Liver (tissue), 9 donors: ENCODE data around the gene NCK1. TPM values are rescaled to one million over a fixed set of nuclear protein-coding genes. Genes with fewer than 3 reads are reported as not detected.

Experiments used
- DNase-seq: peaks from one replicate; pipeline ENCODE4 v3.0.0-alpha.2; 2017; ENCODE audit warnings: low spot score
- H3K27ac ChIP-seq, 2 donors: one replicate each; pipeline ENCODE4 v1.7.0; 2013; ENCODE audit warnings: inconsistent platforms in 2 of 2, low read length in 2 of 2, control low read depth in 1 of 2, low read depth in 1 of 2, mild to moderate bottlenecking in 1 of 2
- H3K27me3 ChIP-seq, 4 donors: one replicate each; pipeline versions ENCODE4 v1.6.1 to v1.7.0; 2013; ENCODE audit warnings: low read length in 3 of 4, inconsistent platforms in 1 of 4, mild to moderate bottlenecking in 1 of 4, moderate library complexity in 1 of 4; ENCODE audit not compliant: control insufficient read depth in 4 of 4, insufficient read depth in 4 of 4
- H3K36me3 ChIP-seq, 4 donors: one replicate each; pipeline versions ENCODE4 v1.6.1 to v1.7.0; 2013; ENCODE audit warnings: low read length in 3 of 4, mild to moderate bottlenecking in 3 of 4, low read depth in 1 of 4, moderate library complexity in 1 of 4; ENCODE audit not compliant: control insufficient read depth in 4 of 4, insufficient read depth in 3 of 4
- H3K4me1 ChIP-seq, 4 donors: one replicate each; pipeline versions ENCODE4 v1.6.1 to v1.7.0; 2013; ENCODE audit warnings: low read length in 3 of 4, mild to moderate bottlenecking in 3 of 4, moderate library complexity in 1 of 4; ENCODE audit not compliant: control insufficient read depth in 4 of 4, insufficient read depth in 4 of 4
- H3K4me3 ChIP-seq, 3 donors: one replicate each; pipeline versions ENCODE4 v1.6.1 to v1.7.0; 2013; ENCODE audit warnings: low read length in 3 of 3, control low read depth in 1 of 3, low read depth in 1 of 3, mild to moderate bottlenecking in 1 of 3
- H3K9ac ChIP-seq, 2 donors: one replicate each; pipeline ENCODE4 v1.7.0; 2013; ENCODE audit warnings: low read length in 2 of 2, mild to moderate bottlenecking in 2 of 2, moderate library complexity in 2 of 2, control low read depth in 1 of 2, low read depth in 1 of 2
- H3K9me3 ChIP-seq, 4 donors: one replicate each; pipeline versions ENCODE4 v1.6.1 to v1.7.0; 2013; ENCODE audit warnings: low read length in 3 of 4; ENCODE audit not compliant: control insufficient read depth in 4 of 4
- ATF3 ChIP-seq: IDR thresholded peaks from 2 replicates; pipeline ENCODE4 v1.6.1; 2016; ENCODE audit warnings: antibody characterized with exemption
- EGR1 ChIP-seq, 2 donors: IDR thresholded peaks; 2 replicates each; pipeline ENCODE4 v1.6.1; 2016 to 2018; ENCODE audit warnings: antibody characterized with exemption in 2 of 2, low read depth in 2 of 2
- FOXA1 ChIP-seq: IDR thresholded peaks from 2 replicates; pipeline ENCODE4 v1.6.1; 2016; ENCODE audit warnings: antibody characterized with exemption
- FOXA2 ChIP-seq: IDR thresholded peaks from 2 replicates; pipeline ENCODE4 v1.6.1; 2016; ENCODE audit warnings: antibody characterized with exemption
- GABPA ChIP-seq, 2 donors: IDR thresholded peaks in 1 of 2; conservative IDR thresholded peaks in 1 of 2; 2 replicates each; pipeline ENCODE4 v1.6.1; 2016; ENCODE audit warnings: antibody characterized with exemption in 2 of 2, mild to moderate bottlenecking in 1 of 2, moderate library complexity in 1 of 2
- HNF4A ChIP-seq, 2 donors: conservative IDR thresholded peaks; 2 replicates each; pipeline ENCODE4 v1.6.1; 2016; ENCODE audit warnings: antibody characterized with exemption in 2 of 2, mild to moderate bottlenecking in 2 of 2
- HNF4G ChIP-seq: IDR thresholded peaks from 2 replicates; pipeline ENCODE4 v1.6.1; 2016; ENCODE audit warnings: antibody characterized with exemption
- JUND ChIP-seq, 2 donors: IDR thresholded peaks; 2 replicates each; pipeline ENCODE4 v1.6.1; 2016; ENCODE audit warnings: antibody characterized with exemption in 2 of 2
- MAX ChIP-seq: IDR thresholded peaks from 2 replicates; pipeline ENCODE4 v1.6.1; 2016; ENCODE audit warnings: antibody characterized with exemption
- NR2F2 ChIP-seq: IDR thresholded peaks from 2 replicates; pipeline ENCODE4 v1.6.1; 2016; ENCODE audit warnings: antibody characterized with exemption
- RAD21 ChIP-seq, 2 donors: IDR thresholded peaks; 2 replicates each; pipeline ENCODE4 v1.6.1; 2016; ENCODE audit warnings: antibody characterized with exemption in 2 of 2, mild to moderate bottlenecking in 2 of 2
- RXRA ChIP-seq, 2 donors: IDR thresholded peaks; 2 replicates each; pipeline ENCODE4 v1.6.1; 2017 to 2018; ENCODE audit warnings: antibody characterized with exemption in 2 of 2, mild to moderate bottlenecking in 1 of 2
- SP1 ChIP-seq: IDR thresholded peaks from 2 replicates; pipeline ENCODE4 v1.6.1; 2018; ENCODE audit warnings: antibody characterized with exemption, mild to moderate bottlenecking
- TAF1 ChIP-seq: conservative IDR thresholded peaks from 2 replicates; pipeline ENCODE4 v1.6.1; 2016; ENCODE audit warnings: antibody characterized with exemption, mild to moderate bottlenecking
- YY1 ChIP-seq: IDR thresholded peaks from 2 replicates; pipeline ENCODE4 v1.6.1; 2016; ENCODE audit warnings: antibody characterized with exemption, mild to moderate bottlenecking
- WGBS: extraction: QIAGEN DNeasy Blood & Tissue Kit; methylation state at CpG from one replicate; pipeline ENCODE4 v1.1.7; 2013; 5-methylcytosine and 5-hydroxymethylcytosine counted together
- polyA plus RNA-seq, 2 donors: library from polyadenylated mRNA; stranded (reverse) in 1 of 2; unstranded in 1 of 2; fragments of 200-250 nt in 1 of 2; fragments of >200 nt in 1 of 2; fragmentation: Nextera tagmentation in 1 of 2; extraction: Ambion mirVana in 1 of 2; gene quantifications; one replicate each; pipeline versions ENCODE4 v1.2.1 to v1.2.3, GENCODE V29; 2013 to 2015
- total RNA-seq, 2 donors: library from RNA; depleted of rRNA; stranded (reverse); fragments of >200 nt; gene quantifications; one replicate each; pipeline ENCODE4 v1.2.3, GENCODE V29; 2014
- TF ChIP-seq, protein P1 (sequence below): IDR thresholded peaks from 2 replicates; pipeline ENCODE4 v1.6.1; 2016; ENCODE audit warnings: antibody characterized with exemption
- donor health status: healthy.
- donor health status: healthy.
- donor health status: healthy.
- donor health status: healthy.
- donor health status: healthy.

NCK1 gene
- total and polyA plus RNA-seq, 4 donors, result 13.7 to 35.8 (median 19.4) TPM

DNA sequence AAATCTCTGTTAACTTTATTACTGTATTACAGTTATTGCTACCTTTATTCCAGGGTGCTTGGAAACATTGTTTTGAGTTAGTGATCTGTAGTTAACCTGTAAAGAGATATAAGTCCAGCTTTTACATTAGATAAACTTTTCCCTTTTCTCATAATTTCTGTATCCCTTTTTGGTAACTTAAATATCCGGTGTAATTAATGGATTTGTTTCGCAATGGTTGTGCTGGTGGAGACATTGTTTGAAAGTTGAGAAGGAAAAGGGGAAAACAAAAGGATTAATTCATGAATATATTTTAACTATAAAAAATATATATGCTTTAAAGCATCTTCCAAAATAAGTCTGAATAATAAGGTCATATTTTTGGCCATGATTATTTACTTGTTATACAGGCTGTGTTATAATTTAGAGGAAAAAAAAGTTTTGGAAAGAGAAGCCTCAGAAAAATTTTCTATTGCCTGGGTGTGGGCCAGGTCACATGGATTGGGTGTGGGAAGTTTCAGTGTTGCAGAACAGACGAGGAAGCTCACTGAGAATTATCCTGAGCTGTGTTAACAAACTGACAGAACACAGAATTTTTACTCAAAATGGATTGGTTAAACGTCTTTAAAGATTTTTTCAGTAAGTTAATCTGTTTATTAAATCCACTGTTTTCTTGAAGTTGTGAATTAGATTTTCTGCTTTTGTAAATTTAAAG, 68.1 kb downstream of the NCK1 start (continued):
- no peak for TF ChIP-seq MAX
- no peak for TF ChIP-seq EGR1 (IDR thresholded peaks at IDR 0.05; ENCODE audit: low read depth in 2 of 2)
- no peak for TF ChIP-seq HNF4A (conservative IDR thresholded peaks at IDR 0.05)
- TF ChIP-seq GABPA (IDR thresholded peaks at IDR 0.05 in 1 of 2, conservative IDR thresholded peaks at IDR 0.05 in 1 of 2), result no peak

GRCh38 chr3:136931606-136932005, 69.6 kb downstream of the NCK1 start:
- Histone ChIP-seq H3K36me3 (peaks cover 0 to 5% (median 0%) of the 10 kb centered on the region in 4 donors), H3K9me3 (no peaks in the 10 kb centered on the region), H3K9ac (no peak overlapping the region), H3K4me3 (no peak overlapping the region), H3K4me1 (peaks cover 0 to 5% (median 2%) of the 10 kb centered on the region in 4 donors), H3K27ac (no peak overlapping the region), H3K27me3 (no peaks in the 10 kb centered on the region)
- DNase-seq, result no peak
- TF ChIP-seq FOXA2 (no peak), YY1 (no peak), RXRA (IDR thresholded peaks at IDR 0.05) (no peak), ATF3 (no peak), MAX (no peak), GABPA (IDR thresholded peaks at IDR 0.05 in 1 of 2, conservative IDR thresholded peaks at IDR 0.05 in 1 of 2) (no peak), TAF1 (no peak)
- 90% methylated on average over 4 of the region's 4 CpGs for WGBS

DNA sequence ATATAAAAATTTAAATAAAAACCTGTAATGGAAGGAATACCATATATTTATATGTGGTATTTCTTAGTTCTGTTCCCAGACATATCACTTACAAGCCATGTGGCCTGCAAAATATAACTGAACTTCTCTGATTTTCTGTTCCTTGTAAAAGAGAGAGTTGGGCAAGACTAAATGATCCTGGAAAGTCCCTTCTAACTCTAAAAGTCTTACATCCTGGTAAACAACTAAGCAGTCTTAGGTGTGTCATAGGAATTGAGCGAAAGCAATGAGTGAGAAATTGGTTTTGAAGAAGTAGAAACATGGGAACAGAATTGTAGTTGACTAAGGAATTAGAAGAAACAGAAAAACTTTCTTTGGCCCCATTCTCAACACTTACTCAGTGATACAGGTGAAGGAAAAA, 70.5 kb downstream of the NCK1 start:
- Histone ChIP-seq H3K27me3 (no peaks in the 10 kb centered on the region), H3K4me3 (no peak overlapping the region), H3K9ac (peak overlapping the region in 1 of 2 donors; percentile 22), H3K36me3 (peaks cover 0 to 5% (median 0%) of the 10 kb centered on the region in 4 donors), H3K4me1 (peaks cover 0 to 5% (median 2%) of the 10 kb centered on the region in 4 donors), H3K9me3 (no peaks in the 10 kb centered on the region), H3K27ac (no peak overlapping the region)
- no peak for DNase-seq
- TF ChIP-seq YY1 (no peak), ATF3 (no peak)
- WGBS, result 85% methylated on average over 1 of the region's 1 CpG

DNA sequence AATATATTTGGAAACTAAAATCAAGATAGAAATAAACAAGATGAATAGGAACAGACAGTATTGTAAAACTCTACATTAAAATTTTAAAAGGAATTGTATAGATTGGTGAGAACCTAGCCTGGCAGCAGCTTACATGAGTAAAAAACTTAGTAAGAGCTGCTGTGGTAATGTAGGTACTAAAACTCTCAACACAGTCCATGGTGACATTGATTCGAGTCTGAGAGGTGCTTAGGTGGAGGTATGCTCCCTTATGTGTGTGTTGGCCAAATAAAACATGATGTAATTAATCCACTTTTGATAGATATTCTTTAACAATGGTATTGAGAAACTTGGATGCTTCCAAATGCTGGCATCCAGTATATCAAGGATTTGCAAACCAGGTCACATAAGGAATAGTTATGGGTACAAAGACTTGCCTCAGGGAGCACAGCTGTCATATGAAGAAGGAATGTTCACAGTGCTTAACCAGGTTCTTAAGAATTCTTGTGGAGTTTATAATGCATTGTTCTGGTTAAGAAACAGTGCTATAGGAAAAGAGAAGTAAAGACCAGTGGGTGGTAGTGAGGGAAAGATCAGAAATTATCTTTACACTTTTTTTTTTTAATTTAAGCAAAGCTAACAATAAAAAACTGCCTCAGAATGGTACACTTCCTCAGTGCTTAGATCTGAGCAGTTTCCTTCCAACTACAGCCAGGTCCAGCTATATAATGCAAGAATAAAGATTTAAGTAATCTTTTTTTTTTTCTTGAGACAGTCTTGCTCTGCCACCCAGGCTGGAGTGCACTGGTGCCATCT, 71.2 kb downstream of the NCK1 start:
- no peak overlapping the region for H3K4me3 ChIP-seq
- H3K9me3 ChIP-seq, result no peaks in the 10 kb centered on the region
- 56% methylated on average over 1 of the region's 1 CpG for WGBS
- H3K27me3 ChIP-seq, result no peaks in the 10 kb centered on the region
- no peak overlapping the region for H3K27ac ChIP-seq
- no peak overlapping the region for H3K9ac ChIP-seq
- H3K36me3 ChIP-seq, result peaks cover 0 to 4% (median 0%) of the 10 kb centered on the region in 4 donors
- DNase-seq, result no peak
- peaks cover 0 to 5% (median 2%) of the 10 kb centered on the region in 4 donors for H3K4me1 ChIP-seq
- TF ChIP-seq SP1, result no peak
- TF ChIP-seq NR2F2, result no peak
- TF ChIP-seq RXRA (IDR thresholded peaks at IDR 0.05), result no peak
- TF ChIP-seq, protein P1, sequence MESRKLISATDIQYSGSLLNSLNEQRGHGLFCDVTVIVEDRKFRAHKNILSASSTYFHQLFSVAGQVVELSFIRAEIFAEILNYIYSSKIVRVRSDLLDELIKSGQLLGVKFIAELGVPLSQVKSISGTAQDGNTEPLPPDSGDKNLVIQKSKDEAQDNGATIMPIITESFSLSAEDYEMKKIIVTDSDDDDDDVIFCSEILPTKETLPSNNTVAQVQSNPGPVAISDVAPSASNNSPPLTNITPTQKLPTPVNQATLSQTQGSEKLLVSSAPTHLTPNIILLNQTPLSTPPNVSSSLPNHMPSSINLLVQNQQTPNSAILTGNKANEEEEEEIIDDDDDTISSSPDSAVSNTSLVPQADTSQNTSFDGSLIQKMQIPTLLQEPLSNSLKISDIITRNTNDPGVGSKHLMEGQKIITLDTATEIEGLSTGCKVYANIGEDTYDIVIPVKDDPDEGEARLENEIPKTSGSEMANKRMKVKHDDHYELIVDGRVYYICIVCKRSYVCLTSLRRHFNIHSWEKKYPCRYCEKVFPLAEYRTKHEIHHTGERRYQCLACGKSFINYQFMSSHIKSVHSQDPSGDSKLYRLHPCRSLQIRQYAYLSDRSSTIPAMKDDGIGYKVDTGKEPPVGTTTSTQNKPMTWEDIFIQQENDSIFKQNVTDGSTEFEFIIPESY, result no peak
- no peak for TF ChIP-seq YY1
- no peak for TF ChIP-seq RAD21 (IDR thresholded peaks at IDR 0.05)
- no peak for TF ChIP-seq FOXA1
- no peak for TF ChIP-seq FOXA2
- TF ChIP-seq JUND (IDR thresholded peaks at IDR 0.05), result no peak
- TF ChIP-seq MAX, result no peak
- no peak for TF ChIP-seq HNF4G
- TF ChIP-seq ATF3, result no peak
- no peak for TF ChIP-seq HNF4A (conservative IDR thresholded peaks at IDR 0.05)
- TF ChIP-seq EGR1 (IDR thresholded peaks at IDR 0.05; ENCODE audit: low read depth in 2 of 2), result no peak
